Stimulated activated CD8-positive, alpha-beta memory T cell treated with anti-CD3 and anti-CD28 coated beads, Interleukin-4, amount 100 ng/mL, for 1 hour (primary cell): ENCODE data around the gene TBC1D1.

Experiments
- DNase-seq, 2 donors: peaks; one replicate each; pipeline ENCODE4 v3.0.0-alpha.2; 2020; ENCODE audit warnings: low read depth in 2 of 2, low spot score in 1 of 2

TBC1D1 gene

DNA sequence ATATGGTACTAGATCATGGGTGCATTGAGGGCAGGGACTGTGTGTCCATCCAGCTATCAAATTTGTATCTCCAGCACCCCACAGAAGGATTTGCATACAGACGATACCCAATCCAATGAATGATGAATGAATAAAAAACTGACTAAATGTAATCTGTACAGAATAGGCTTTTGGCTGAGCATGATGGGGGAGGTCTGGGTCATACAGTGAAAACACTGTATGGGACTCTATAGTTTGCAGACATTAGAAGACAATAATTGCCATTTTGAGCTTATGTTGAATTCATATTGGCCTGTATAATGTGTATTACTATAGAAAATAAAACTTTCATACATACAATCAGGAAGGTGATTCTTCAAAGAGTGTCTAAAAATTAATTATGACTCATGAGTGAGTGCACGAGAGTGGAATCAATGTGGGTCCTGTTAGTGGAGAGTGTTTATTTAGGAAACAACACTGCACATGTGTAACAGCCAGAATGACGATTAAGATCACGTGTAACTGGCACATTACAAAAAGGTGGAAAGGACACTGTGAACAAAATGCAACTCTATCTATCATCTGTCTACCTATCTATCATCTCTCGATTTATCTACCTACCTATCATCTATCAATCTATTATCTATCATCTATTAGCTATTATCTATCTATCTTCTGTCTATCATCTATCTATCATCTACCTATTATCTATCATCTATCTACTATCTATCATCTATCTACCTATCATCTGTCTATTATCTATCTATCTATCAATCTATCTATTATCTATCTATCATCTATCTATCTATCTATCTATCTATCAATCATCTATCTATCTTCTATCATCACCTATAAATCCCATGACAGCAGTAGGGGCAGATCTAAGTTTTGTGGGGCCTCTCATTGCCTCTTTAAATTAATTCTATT, 270.6 kb downstream of the TBC1D1 start:
- DNase-seq: no peak

DNA sequence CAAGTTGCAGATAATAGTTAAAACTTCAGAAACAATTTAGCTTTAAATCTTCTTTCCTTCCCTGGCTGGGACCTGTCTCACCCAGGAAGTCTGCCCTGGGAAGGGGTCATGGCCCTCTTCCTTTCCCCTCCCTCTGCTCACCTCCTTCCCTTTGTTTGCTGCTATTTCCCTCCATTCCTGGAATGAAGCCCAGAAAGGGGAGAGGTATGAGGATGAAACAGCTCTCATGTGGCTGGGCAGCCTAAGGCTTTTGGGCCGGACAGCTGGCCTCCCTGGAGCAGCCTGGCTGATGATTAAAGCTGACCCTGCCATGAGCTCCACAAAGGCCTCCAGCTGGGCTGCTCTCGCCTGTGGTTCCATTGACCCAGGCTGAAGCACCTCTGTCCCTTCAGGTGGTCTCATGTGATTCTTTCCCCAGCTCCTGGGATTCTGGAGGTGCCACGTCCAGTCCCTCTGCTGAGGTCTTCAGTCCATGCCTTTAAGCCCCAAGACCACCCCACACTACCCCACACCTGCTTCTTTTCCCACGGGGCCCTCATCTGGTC, 271.4 kb downstream of the TBC1D1 start:
- no peak for DNase-seq

DNA sequence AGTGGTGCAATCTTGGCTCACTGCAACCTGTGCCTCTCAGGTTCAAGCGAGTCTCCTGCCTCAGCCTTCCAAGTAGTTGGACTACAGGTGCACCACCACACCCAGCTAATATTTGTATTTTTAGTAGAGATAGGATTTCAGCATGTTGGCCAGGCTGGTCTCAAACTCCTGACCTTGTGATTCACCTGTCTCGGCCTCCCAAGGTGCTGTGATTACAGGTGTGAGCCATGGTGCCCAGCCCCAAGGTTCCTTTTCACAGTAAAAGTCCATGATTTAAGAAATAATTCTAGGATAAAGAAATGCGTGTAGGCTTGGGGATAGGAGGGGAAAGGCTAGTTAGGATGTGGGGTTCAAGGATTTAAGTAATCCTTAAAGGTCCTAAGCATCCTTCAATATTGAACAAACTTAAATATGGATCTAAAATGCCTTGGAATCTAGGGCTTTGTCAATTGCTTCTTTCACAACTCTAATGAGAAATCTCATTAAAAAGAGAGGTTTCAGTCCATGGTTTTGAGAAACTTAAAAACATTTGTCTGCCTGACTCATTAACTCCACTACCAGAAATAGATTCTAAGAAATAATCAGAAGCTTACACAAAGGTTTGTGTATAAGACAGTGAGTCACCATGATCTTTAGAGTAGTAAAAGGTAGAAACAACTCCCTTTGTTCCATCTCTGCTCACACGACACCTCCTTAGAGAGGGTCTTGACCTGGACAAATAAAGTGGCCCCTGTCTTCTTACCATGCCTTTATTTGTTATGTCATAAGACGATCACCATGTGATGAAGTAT, 272.5 kb downstream of the TBC1D1 start:
- DNase-seq: no peak

DNA sequence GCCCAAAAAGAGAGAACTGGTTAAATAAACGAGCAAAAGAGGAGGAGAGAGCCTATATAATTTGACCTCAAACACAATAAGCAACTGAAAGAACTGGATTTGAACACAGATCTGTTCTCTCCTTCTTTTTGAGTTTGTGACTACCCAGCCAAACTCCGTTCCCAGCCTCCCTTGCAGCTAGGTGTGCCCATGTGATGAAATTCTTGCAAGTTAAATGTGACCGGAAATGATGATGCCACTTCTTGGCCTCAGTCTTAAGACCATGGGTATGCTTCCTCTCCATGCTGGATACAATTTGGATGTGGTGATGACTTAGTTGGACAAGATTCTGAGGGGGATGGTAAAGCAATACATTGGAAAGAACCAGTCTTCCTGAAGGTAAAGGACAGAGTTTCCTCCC, 273.5 kb downstream of the TBC1D1 start:
- DNase-seq: no peak

DNA sequence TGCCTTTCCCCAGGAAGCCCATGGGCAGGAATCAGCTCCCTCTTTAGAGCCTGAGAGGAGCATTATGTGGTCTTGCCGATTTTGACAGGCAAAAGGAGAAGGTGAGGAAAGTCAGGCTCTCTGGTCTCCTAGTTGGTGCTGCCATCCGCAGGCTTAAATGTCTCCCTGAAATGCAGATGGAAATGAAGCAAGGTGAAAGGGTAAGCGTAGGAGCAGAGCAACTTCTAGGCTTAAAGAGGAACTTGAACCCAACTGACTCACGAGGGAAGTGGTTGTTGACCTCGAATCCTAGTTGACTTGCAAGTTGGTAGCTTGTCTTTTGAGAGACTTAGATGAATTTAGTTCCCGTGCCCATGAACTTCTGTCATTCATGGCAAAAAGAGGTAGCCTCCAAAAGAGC, 275.2 kb downstream of the TBC1D1 start:
- DNase-seq: no peak

DNA sequence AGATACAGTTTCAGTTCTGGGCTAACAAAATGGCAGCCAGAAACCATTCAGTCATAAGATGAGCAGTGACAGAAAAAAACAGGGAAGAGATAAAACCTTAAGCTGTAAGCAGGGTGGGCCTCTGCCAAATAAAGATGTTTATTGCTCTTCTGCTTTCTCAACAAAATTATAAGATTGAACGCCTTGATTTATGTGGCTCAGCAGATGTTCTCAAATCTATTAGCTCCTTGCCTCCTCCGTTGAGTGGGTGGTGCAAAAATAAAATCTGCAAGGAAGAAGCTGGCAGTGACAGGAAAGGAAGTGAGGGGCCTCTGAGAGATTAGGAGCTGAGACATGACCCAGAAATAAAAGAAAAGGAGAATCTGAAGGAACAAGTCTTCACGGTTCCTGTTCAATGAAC, 275.9 kb downstream of the TBC1D1 start:
- no peak for DNase-seq

DNA sequence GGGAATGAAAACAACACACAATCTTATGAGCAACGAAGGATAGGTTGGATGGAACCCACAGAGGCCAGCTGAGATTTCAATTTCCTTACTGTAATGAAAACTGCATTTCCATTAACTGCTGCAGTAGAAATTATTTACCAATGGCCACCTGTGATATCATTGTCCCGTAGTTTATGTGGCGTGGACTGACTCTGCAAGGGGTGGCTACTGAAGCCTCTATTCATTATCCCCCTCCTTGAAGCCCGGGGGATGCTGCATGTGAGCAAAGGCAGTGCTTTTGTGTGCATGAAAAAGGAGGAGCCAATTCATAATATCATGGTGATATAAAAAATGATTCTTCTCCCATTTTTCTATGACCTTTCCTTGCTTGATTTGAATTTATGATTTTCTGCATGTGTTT, 277.1 kb downstream of the TBC1D1 start:
- no peak for DNase-seq

DNA sequence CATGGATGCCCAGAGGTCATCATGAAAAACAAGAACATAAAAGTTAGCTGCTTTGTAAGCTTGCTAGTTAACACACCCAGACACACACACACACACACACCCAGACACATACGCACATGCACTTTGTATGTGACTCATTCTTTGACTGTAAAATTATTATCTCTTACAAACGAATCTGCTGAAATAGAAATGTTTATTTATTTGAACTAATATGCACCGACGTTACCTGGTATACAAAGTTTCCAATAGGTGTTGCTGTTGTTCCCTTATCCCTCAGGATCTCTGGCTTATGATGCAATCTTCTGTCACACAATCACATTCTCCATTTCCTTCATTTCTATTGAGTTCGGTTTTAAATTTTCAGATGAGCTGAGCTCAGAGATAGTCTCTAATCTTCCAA, 278.6 kb downstream of the TBC1D1 start:
- DNase-seq: no peak

DNA sequence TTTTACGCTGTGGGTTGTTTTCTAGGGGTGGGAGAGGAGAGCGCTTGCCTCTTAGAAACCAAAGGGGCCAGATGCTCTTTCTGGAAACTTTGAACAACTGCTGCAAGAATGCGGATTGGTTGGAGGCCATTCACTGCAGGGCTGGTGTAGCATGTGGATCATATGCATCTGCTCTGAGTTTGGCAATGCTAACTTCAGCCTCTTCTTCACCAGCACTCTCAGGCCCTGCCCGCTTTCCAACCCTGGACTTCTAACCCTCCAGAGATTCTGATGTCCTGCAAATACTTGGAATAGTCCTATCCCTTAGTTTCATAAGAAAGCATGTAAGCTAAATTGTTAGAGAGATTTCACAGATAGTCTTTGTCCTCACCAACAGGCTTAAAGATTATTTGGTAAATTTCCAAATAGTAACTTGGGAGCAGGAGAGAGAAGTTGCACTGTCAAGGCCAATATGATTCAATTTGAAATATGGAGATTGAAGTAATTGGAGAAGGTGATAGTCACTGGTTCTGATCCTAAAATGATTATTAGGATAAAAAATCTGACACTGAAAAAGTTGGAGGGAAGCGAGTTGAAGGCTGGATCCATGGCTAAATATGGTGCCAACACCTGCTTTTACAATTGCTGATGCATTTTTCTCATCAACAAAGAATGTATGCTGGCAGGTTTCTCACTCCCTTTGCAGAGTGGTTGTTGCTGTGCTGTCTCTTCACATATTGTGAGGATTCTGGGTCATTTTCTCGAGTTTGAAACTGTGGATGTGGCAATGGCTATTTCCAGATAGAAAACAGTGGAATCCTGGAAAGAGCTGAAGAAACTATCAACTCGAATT, 279.7 kb downstream of the TBC1D1 start:
- no peak for DNase-seq

DNA sequence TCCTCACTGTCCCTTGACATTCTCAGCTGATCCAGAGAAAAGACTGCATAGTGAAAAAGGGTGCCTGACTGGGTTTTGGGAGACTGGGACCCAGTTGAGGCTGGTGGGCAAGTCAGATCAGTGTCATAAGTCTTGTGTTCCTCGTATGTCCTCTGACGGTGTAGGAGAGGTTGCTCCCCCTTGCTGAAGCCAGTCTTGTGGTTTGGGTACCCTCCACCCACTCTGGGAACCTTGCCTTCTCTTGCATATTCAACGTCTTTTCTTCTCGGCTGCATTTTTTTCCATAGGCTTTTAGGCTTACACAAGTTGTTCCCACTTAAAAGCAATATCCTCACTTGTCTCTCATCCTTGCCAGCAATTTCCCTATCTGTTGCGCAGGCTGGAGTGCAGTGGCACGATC, 281.2 kb downstream of the TBC1D1 start:
- no peak for DNase-seq

DNA sequence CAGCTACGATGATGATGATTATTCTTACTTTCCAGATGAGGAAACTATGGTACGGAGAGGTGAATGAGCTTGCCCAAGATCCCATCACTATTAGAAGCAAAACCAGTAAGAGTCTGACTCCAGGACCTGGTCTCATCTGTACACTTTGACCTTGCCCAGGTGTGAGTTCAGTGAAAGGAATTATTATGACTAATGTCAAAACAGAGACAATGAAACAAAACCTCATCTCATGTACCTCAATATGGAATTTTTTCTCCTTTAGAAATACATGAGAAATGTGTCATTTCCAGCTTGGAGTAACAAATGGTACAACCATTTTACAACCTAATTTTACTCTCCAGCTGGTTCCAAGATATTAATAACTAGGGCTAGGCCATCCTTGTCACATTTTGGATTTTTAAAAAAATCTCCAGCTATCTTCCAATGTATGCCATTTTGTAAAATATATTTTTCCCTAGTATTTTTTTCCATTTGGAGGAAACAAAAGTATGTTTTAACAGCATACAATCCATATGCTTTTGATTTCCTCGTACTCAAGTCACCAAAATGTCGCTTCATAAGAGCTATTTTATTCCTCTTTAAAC, 283.1 kb downstream of the TBC1D1 start:
- no peak for DNase-seq

DNA sequence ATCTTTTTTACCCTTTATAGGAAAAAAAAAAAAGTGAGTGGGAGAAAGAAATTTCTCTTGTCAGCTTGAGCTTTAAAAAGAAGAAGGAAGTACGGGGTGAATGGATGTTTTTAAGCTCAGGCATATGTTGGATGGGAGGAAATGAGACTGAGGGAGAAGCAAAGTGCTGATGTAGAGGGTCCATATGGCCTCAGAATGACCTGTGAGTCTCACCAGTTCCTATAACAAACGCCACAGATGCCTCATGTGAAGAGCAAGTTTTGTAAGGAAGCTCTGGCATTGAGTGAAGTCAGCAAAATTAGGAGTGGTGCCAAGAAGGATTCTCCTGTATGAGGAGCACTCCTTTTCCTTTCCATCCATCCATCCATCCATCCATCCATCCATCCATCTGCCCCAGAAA, 283.9 kb downstream of the TBC1D1 start:
- no peak for DNase-seq

DNA sequence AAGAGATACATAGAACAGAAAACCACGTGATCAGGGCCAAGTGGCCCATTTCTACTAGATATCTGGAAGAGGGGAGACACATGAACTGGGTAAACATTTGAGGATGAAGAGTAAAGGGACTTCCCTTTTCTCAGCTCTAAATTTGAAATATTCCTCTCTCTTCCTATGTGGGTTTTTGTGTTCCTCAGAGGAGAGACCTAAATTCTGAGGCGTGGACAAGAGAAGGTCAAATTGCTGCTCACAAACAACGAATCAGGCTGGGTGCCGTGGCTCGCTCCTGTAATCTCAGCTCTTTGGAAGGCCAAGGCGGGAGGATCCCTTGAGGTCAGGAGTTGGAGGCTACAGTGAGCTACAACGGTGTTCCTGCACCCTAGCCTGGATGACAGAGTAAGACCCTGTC, 285.3 kb downstream of the TBC1D1 start:
- DNase-seq: no peak

DNA sequence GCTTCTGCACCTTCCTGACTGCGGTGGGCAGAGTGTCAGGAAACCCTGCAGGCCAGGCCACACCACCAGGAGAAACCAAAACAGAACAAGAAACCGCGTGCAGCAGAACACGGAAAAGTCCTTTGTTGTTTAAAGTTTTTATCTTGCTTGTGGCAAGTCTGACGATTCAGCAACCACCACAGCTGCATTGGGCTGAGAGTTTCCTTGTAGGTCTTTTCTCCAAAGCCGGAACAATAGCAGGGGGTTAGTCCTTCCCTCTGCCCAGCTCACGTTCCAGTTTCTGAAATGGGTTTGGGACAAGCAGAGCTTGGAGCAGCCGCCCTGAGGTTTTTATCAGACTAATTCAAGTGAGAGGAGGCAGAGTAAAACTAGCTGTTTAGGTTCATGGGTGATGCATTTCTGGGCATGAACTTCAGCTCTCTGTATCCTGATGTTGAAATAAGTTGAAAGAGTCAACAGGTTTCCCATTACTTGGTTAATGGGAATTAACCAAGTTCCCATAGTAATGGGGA, 286.2 kb downstream of the TBC1D1 start:
- peak in 1 of 2 donors; percentile 39 for DNase-seq

DNA sequence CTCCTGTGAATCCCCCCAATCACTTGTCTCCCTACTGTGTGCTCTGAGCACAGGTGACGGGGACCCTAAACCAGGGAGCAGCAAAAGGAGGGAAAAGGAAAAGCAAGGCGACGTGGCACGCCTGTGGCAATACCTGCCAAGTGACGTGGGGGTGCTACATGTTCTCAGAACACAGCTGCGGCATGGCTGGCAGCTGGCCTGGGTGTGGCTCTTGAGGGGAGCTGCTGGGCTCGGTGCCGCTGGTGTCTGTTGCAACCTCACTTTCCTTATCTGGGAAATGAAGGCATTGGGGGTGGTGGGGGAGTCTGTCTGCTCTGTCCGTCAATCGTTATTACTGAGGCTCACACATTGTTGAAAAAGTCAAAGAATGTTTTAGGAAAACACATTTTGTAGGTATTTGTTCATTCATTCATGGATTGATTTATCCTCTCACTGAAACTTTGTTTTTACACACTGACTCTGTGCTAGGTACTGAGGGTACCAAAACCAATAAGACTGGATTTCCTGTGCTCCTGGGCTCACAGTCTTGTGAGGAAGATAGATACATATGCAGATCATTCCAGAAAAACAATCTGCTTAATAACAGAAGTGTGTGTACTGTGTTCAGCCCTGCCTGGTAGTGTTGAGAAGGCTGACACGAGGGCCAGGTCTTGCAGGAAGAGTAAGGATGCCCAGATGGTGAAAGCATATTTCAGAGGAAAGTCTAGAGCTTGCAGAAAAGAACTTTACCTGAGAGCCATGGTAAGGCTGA, 286.9 kb downstream of the TBC1D1 start:
- peak in 1 of 2 donors; percentile 13 for DNase-seq

DNA sequence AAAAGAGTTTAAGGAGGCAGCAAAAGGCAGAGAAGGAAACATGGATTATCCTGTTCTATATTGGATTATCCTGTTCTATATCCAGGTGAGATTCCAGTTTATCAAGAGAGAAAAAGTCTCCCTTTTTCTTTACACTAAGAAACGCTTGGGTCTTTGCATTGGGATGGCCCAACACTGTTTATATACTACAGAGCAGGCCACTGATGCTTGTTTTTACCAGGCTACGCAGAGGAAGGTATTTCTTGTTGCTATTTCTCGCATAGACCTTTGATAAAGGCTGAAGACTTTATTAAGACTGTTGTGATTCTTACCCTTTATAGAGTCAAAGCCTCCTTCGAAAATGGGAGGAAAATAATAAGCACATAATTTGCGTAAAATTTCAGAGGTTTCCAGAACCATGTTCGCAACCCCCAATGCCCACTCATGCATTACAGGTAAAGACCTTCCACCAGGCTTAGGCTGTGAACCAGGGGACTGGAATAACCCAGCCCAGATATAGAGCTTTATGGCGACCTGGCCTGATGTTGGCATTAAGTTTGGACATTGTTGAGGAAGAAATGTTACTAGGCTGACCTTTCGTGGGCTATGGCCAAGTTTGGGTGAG, 287.6 kb downstream of the TBC1D1 start:
- DNase-seq: no peak

DNA sequence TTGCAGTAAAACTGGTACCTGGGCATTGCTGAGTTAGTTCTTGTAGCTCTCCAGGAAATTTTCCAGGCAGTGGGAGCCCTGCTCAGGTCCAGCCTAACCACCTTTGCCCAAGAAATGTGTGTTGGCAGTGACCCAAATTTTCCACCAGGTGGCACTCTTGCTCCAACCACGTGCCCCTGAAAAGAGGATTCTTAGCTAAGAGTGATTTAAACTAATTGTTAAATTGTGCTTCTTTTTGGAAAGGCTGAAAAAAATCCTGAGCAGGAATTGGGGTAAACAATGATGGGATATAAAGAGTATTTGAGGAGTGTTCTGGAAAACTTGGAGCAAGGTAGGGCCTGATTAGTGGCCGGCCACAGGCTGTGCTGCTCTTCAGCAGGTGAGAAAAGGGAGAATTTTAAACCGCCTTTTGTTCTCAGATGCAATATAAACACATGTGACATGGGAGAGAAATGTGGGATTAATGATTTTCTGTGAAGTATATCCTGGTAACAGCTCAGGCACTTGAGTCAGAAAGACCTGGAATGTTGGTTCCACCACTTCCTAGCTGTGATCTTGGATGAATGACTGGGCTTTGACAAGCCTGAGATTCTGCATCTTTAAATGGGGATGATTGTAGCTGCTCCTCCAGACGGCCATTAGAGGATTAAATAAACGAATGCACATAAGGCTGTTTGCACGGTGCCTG, 288.9 kb downstream of the TBC1D1 start:
- peak; percentile 44 to 58 for DNase-seq

DNA sequence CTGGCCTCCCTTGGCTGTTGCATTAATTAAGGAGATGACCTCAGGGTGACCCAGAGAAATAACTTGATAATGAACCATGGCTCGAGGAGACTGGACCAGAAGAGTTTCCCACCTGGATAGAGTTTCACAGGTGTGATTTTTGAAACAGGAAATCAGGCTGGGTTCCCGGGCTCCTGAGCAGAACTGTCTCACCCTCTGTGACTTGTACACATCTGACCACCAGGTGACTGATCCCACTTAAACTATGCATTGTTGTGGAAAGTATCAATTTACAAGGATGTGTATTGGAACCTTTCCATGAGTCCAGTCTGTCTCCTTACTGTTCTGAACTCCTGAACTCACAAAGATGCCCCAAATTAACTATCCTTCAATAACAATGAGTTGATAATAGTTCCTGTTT, 289.6 kb downstream of the TBC1D1 start:
- no peak for DNase-seq

DNA sequence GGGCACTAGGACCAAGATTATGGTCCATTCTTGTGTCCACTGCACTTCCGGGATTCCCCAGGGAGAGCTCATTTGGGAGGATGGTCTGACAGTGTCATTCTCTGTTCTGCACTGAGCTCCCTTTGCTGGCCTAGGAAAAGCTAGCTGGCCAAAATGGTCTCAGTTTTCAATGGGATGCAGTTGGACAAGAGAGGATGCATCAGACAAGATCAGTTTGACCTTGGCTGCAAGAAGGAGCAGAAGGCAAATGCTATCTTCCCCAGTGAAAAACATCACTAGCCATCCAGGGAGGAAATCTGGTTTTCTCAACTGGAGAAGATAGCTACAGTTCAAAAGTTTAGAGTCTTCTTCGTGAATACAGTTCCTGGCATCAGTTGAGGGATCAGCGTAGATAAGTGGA, 290.4 kb downstream of the TBC1D1 start:
- no peak for DNase-seq
